HepG2 (cell line): ENCODE data around the gene BBC3. TPM values are rescaled to one million over a fixed set of nuclear protein-coding genes. Genes with fewer than 3 reads are reported as not detected.

ENCODE experiments used
- CCAR2 ChIP-seq: fragments of 200-400 bp; formaldehyde crosslinking; optimal IDR thresholded peaks from 2 replicates; pipeline ENCODE3; 2018; ENCODE audit warnings: low read depth, mild to moderate bottlenecking, low read length, moderate library complexity
- ETV6 ChIP-seq: sonication (generic); formaldehyde crosslinking; conservative IDR thresholded peaks from 2 replicates; pipeline ENCODE4 v1.4.0; 2020; ENCODE audit warnings: missing genetic modification reagents
- GABPA ChIP-seq, 2 experiments: IDR thresholded peaks; 2 replicates each; pipeline ENCODE4 v1.6.1; 2011 to 2016; ENCODE audit warnings: low read depth in 2 of 2, low read length in 1 of 2, missing biosample characterization in 1 of 2, missing genetic modification characterization in 1 of 2
- KAT8 ChIP-seq: IDR thresholded peaks from 2 replicates; pipeline ENCODE4 v1.6.1; 2016; ENCODE audit warnings: missing genetic modification reagents, missing compliant biosample characterization
- MXD4 ChIP-seq: IDR thresholded peaks from 2 replicates; pipeline ENCODE4 v1.6.1; 2016; ENCODE audit warnings: mild to moderate bottlenecking, missing biosample characterization, missing genetic modification reagents
- NR2F6 ChIP-seq, 2 experiments: IDR thresholded peaks; 2 replicates each; pipeline ENCODE4 v1.6.1; 2016; ENCODE audit warnings: antibody characterized with exemption in 1 of 2, mild to moderate bottlenecking in 1 of 2
- PHB2 ChIP-seq: fragments of 450-650 bp; IDR thresholded peaks from 2 replicates; pipeline ENCODE4 v1.6.1; 2018; ENCODE audit not compliant: partially characterized antibody
- PHF20 ChIP-seq: sonication (generic); formaldehyde crosslinking; IDR thresholded peaks from 2 replicates; pipeline ENCODE4 v1.5.0; 2020; ENCODE audit warnings: mild to moderate bottlenecking, missing genetic modification reagents
- PHF21A ChIP-seq: sonication (generic); formaldehyde crosslinking; IDR thresholded peaks from 2 replicates; pipeline ENCODE4 v1.5.0; 2020; ENCODE audit warnings: mild to moderate bottlenecking, missing genetic modification reagents
- POGK ChIP-seq: sonication (generic); formaldehyde crosslinking; conservative IDR thresholded peaks from 2 replicates; pipeline ENCODE4 v1.8.0; 2022; ENCODE audit warnings: mild to moderate bottlenecking, moderate library complexity, missing genetic modification reagents
- POLR2AphosphoS5 ChIP-seq: IDR thresholded peaks from 2 replicates; pipeline ENCODE4 v1.6.1; 2012; ENCODE audit warnings: low read depth, low read length
- REST ChIP-seq, 2 experiments: IDR thresholded peaks; 2 replicates each; pipeline ENCODE4 v1.6.1; 2011 to 2012; ENCODE audit warnings: low read length in 2 of 2, borderline replicate concordance in 1 of 2, low read depth in 1 of 2, mild to moderate bottlenecking in 1 of 2, moderate library complexity in 1 of 2
- SP4 ChIP-seq: sonication (generic); formaldehyde crosslinking; IDR thresholded peaks from 2 replicates; pipeline ENCODE4 v1.8.1; 2023; ENCODE audit warnings: mild to moderate bottlenecking, missing genetic modification reagents
- SUZ12 ChIP-seq: fragments of 150-350 bp; IDR thresholded peaks from 2 replicates; pipeline ENCODE4 v1.6.1; 2014; ENCODE audit warnings: low read depth, low read length
- ZNF263 ChIP-seq: sonication (generic); formaldehyde crosslinking; IDR thresholded peaks from 2 replicates; pipeline ENCODE4 v1.4.0; 2020; ENCODE audit warnings: missing genetic modification reagents
- ZNF501 ChIP-seq: sonication (generic); formaldehyde crosslinking; IDR thresholded peaks from 2 replicates; pipeline ENCODE4 v1.5.1; 2020; ENCODE audit warnings: mild to moderate bottlenecking, moderate library complexity, missing genetic modification reagents
- ZNF549 ChIP-seq: sonication (generic); formaldehyde crosslinking; IDR thresholded peaks from 2 replicates; pipeline ENCODE4 v1.5.0; 2020; ENCODE audit warnings: missing genetic modification reagents
- ZNF563 ChIP-seq: sonication (generic); formaldehyde crosslinking; IDR thresholded peaks from 2 replicates; pipeline ENCODE4 v1.8.0; 2022; ENCODE audit warnings: mild to moderate bottlenecking, moderate library complexity, missing genetic modification reagents
- ZNF619 ChIP-seq: sonication (generic); formaldehyde crosslinking; IDR thresholded peaks from 2 replicates; pipeline ENCODE4 v1.4.0; 2020; ENCODE audit warnings: mild to moderate bottlenecking, missing genetic modification reagents
- ZNF672 ChIP-seq: sonication (generic); formaldehyde crosslinking; IDR thresholded peaks from 2 replicates; pipeline ENCODE4 v1.8.1; 2022; ENCODE audit warnings: missing genetic modification reagents
- ZNF782 ChIP-seq: sonication (generic); formaldehyde crosslinking; IDR thresholded peaks from 2 replicates; pipeline ENCODE4 v1.4.0; 2020; ENCODE audit warnings: missing genetic modification reagents, mild to moderate bottlenecking, borderline replicate concordance
- ZZZ3 ChIP-seq: sonication (generic); formaldehyde crosslinking; IDR thresholded peaks from 2 replicates; pipeline ENCODE4 v1.4.0; 2020; ENCODE audit warnings: missing genetic modification reagents, mild to moderate bottlenecking, borderline replicate concordance
- polyA plus RNA-seq, 8 experiments: library from polyadenylated mRNA; depleted of rRNA in 3 of 8; stranded (reverse) in 7 of 8; unstranded in 1 of 8; fragments of >200 nt; fragmentation: Illumina TruSeq in 4 of 8; extraction: Trizol in 4 of 8; gene quantifications; 2 replicates each; pipeline versions ENCODE4 v1.2.1 to v1.2.3, GENCODE V29; 2011 to 2016; ENCODE audit warnings: low read depth in 4 of 8, missing spikeins in 1 of 8, mixed read lengths in 1 of 8; ENCODE audit not compliant: insufficient read depth in 1 of 8
- total RNA-seq, 5 experiments: library from RNA; depleted of rRNA; stranded (reverse); fragments of >200 nt; fragmentation: Illumina TruSeq; extraction: Trizol; gene quantifications; 2 replicates each; pipeline ENCODE4 v1.2.3, GENCODE V29; 2016; ENCODE audit warnings: low read depth in 1 of 5
- TF ChIP-seq, protein P1 (sequence below): sonication (generic); formaldehyde crosslinking; IDR thresholded peaks from 2 replicates; pipeline ENCODE4 v1.4.0; 2020; ENCODE audit warnings: missing genetic modification reagents, borderline replicate concordance

Gene BBC3
- total and polyA plus RNA-seq, 2 of the 13 experiments (the other 11 are each of a cell fraction or from before 2014, with no cell fraction given) = 6.1 to 8.8 TPM

DNA sequence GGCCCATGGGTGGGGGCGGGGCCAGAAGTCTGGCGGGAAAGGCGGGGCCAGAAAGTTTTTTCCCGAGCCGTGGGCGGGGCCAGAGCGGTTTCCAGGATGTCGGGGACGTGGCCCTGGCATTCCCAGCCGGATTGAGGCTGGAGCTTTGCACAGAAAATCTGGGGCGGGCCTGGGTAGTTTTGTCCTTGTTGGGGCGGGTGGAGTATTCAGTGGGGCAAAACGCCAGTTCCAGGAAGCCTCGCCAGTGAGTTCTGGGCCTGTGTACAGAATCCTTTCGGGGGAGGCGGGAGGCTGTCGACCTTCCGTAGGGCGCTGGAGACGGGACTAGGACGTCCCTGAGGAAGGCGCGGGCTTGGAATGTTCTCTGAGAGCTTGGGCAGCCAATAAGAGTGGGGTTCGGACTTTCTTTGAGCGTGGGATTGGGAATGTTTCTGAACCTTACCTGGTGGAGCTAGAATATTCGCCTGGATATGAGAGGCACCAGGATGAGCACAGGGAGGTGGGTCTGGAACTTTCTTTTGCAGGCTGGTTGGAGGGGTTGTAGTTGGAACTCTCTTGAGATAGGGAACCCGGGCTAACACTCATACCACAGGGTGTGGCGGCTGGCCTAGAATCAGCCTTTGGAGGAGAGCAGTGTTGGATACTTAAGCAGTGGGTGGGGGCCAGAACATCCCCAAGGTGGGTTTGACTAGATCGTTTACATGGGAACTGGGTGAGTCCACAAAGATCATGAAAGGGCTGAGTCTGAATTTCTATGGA lies 26.6 kb upstream of the BBC3 start (continued):
- TF ChIP-seq POLR2AphosphoS5 (peak; percentile 68), ZNF501 (CRISPR knock-in tag) (peak; percentile 69), POGK (no peak), ZNF549 (CRISPR knock-in tag) (no peak), KAT8 (no peak), ZNF672 (CRISPR knock-in tag) (no peak), ZNF782 (CRISPR knock-in tag) (0 out of 2 replicates have a peak, but pooled peaks have one; percentile 18), PHF20 (CRISPR knock-in tag) (0 out of 2 replicates have a peak, but pooled peaks have one; percentile 4), NR2F6 (IDR thresholded peaks at IDR 0.05) (no peak), NR2F6 (CRISPR knock-in tag; IDR thresholded peaks at IDR 0.05) (no peak), PHB2 (no peak), ZNF263 (CRISPR knock-in tag) (no peak), GABPA (IDR thresholded peaks at IDR 0.05; ENCODE audit: low read depth, low read length) (no peak), GABPA (CRISPR knock-in tag; IDR thresholded peaks at IDR 0.05; ENCODE audit: low read depth) (no peak; the same call in 1 of the 2 replicates), CCAR2 (no peak), SP4 (CRISPR knock-in tag) (peak; percentile 52), REST (IDR thresholded peaks at IDR 0.05; ENCODE audit: borderline replicate concordance in 1 of 2, low read depth in 1 of 2, low read length in 2 of 2) (no peak), PHF21A (CRISPR knock-in tag) (no peak), SUZ12 (no peak), ZZZ3 (CRISPR knock-in tag) (no peak), ETV6 (CRISPR knock-in tag) (no peak), ZNF619 (CRISPR knock-in tag) (no peak), ZNF563 (no peak), MXD4 (CRISPR knock-in tag) (0 out of 2 replicates have a peak, but pooled peaks have one; percentile 41)
- TF ChIP-seq, protein P1, sequence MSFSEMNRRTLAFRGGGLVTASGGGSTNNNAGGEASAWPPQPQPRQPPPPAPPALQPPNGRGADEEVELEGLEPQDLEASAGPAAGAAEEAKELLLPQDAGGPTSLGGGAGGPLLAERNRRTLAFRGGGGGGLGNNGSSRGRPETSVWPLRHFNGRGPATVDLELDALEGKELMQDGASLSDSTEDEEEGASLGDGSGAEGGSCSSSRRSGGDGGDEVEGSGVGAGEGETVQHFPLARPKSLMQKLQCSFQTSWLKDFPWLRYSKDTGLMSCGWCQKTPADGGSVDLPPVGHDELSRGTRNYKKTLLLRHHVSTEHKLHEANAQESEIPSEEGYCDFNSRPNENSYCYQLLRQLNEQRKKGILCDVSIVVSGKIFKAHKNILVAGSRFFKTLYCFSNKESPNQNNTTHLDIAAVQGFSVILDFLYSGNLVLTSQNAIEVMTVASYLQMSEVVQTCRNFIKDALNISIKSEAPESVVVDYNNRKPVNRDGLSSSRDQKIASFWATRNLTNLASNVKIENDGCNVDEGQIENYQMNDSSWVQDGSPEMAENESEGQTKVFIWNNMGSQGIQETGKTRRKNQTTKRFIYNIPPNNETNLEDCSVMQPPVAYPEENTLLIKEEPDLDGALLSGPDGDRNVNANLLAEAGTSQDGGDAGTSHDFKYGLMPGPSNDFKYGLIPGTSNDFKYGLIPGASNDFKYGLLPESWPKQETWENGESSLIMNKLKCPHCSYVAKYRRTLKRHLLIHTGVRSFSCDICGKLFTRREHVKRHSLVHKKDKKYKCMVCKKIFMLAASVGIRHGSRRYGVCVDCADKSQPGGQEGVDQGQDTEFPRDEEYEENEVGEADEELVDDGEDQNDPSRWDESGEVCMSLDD (CRISPR knock-in tag) = no peak
